22Rv1 (cell line): ENCODE data around the gene NRXN3.

ENCODE experiments used
- ZFX ChIP-seq: fragments of 450-650 bp; IDR thresholded peaks from 2 replicates; pipeline ENCODE4 v1.6.1; 2017; ENCODE audit warnings: antibody characterized with exemption, borderline replicate concordance
- TF ChIP-seq, protein P1 (sequence below): fragments of 450-650 bp; IDR thresholded peaks from 2 replicates; pipeline ENCODE4 v1.5.1; 2017; ENCODE audit warnings: mild to moderate bottlenecking

DNA sequence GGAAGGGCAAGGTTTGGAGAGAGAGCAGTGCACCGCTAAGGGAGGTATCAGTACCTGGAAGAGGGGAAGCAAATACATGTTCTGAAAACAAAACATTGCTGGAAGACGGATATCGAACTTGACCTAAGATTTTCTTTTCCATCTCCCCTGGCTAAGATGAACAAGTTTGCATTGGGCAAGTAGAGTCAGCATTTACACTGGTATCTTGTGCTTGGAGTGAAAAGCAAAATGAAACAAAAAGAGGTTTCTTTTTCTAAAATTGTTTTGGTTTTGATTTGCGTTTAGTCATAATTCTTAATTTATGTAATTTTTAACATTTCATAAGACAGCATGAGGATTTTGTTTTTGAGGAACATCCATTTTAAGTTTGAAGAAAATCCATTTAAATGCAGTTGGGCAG is 881.6 kb downstream of the NRXN3 start:
- TF ChIP-seq, protein P1, sequence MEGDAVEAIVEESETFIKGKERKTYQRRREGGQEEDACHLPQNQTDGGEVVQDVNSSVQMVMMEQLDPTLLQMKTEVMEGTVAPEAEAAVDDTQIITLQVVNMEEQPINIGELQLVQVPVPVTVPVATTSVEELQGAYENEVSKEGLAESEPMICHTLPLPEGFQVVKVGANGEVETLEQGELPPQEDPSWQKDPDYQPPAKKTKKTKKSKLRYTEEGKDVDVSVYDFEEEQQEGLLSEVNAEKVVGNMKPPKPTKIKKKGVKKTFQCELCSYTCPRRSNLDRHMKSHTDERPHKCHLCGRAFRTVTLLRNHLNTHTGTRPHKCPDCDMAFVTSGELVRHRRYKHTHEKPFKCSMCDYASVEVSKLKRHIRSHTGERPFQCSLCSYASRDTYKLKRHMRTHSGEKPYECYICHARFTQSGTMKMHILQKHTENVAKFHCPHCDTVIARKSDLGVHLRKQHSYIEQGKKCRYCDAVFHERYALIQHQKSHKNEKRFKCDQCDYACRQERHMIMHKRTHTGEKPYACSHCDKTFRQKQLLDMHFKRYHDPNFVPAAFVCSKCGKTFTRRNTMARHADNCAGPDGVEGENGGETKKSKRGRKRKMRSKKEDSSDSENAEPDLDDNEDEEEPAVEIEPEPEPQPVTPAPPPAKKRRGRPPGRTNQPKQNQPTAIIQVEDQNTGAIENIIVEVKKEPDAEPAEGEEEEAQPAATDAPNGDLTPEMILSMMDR, result no peak
- TF ChIP-seq ZFX, result no peak
